ENCODE measurements around the gene POLG. TPM values are rescaled to one million over a fixed set of nuclear protein-coding genes. Genes with fewer than 3 reads are reported as not detected.

POLG gene
- 38.4 TPM for total RNA-seq

GRCh38 chr15:89334510-89335297 lies at the start of gene POLG:
TSS of gene POLG (minus strand) at chr15:89334824. CDS start at chr15:89333754, 1,070 bp downstream.
- peak; percentile 98 for DNase-seq

- DNase-seq, result no peak
These were observed 49.6 kb upstream of the POLG start for GRCh38 chr15:89384176-89384604.

GRCh38 chr15:89383365-89384175 lies 48.9 kb upstream of the POLG start:
- DNase-seq, result peak; percentile 40

DNA sequence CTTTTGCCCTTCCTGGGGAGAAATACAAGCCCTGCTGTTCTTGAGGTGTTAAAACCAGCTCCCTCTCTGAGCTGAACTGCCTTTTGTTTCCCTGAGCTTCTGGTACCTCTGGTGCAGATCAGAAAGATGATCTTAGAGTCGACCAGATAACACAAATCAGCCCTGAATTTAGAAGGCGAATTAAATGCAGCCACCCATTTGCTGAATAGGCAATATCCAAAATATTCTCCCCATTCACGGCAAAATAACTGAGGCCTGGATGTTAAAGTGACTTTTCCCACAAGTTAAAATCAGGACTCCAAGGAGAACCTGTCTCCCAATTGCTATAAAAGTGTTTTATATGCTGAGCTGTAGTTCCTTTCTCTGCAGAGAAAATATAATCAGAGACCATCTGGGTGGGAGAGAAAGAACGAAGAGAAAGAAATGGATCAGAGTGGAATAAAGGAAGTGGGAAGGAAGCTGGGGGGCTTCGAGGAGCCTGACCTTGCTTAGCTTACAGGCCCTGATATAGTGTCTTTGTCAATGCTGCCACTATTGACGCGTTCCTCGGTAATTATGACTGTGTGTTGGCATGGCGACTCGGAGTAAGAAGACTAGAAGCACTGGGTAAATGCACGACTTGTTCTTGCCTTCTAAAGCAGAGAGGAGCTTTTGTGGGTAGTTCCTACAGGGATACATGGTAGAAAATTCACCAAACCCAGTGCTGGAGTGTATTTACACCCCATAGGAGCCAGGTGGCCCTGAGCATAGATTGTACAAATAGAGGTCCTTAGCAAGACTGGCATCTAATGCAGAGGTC lies 47.5 kb upstream of the POLG start:
- no peak for DNase-seq

- no peak for DNase-seq
These were observed 46.7 kb upstream of the POLG start for GRCh38 chr15:89381331-89381730.

GRCh38 chr15:89379818-89380217 lies 45.2 kb upstream of the POLG start:
- DNase-seq, result no peak

DNA sequence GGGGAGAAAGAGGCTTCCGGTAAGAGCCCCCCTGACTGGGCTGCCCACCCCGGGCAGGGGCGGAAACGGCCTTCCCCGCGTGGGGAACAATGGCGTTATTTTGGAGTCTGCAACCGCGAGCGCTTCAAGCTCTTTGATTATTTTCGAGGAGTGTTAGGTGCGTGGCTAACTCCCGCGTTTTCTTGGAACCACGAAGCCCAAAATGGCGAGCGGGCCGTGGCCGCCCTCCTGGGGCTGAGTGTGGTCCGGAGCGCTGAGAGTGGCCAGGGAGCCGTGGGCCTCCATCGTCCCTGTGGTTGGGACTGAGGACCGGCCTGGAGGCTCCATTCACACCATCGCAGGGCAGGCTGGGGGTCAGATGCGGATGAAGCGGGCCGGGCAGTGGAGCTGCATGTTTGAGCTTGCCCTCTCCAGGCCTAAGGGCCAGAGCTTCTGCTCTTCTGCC lies 44.6 kb upstream of the POLG start:
- DNase-seq, result no peak

- peak; percentile 67 for DNase-seq
These were observed 43.9 kb upstream of the POLG start for GRCh38 chr15:89378296-89379151.

DNA sequence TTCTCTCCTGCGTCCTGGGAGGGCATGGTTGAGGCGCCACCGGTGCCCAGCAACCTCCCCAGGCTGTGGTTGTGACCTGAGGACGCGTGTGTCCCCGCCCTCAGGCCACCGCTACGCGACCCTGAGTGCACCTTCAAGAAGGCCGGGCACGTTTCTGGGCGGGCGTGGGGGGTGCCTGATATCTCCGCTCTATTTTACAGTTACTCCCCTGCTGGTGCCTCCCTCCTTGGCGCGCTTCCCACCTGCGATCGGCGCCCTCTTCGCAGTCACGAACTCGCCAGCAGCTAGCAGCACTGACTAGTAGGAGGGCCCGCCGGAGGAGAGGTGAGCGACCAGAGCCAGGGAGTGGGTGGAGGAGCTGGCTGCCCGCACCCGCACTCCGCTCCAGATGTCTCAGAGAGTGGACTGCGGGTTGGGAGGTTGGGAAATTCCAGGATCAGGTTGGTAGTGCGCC lies 43.2 kb upstream of the POLG start:
- DNase-seq, result peak; percentile 67

- DNase-seq, result no peak
These were observed 42.6 kb upstream of the POLG start for GRCh38 chr15:89377024-89377841.

- DNase-seq, result no peak
These were observed 41.8 kb upstream of the POLG start for GRCh38 chr15:89376388-89376787.

DNA sequence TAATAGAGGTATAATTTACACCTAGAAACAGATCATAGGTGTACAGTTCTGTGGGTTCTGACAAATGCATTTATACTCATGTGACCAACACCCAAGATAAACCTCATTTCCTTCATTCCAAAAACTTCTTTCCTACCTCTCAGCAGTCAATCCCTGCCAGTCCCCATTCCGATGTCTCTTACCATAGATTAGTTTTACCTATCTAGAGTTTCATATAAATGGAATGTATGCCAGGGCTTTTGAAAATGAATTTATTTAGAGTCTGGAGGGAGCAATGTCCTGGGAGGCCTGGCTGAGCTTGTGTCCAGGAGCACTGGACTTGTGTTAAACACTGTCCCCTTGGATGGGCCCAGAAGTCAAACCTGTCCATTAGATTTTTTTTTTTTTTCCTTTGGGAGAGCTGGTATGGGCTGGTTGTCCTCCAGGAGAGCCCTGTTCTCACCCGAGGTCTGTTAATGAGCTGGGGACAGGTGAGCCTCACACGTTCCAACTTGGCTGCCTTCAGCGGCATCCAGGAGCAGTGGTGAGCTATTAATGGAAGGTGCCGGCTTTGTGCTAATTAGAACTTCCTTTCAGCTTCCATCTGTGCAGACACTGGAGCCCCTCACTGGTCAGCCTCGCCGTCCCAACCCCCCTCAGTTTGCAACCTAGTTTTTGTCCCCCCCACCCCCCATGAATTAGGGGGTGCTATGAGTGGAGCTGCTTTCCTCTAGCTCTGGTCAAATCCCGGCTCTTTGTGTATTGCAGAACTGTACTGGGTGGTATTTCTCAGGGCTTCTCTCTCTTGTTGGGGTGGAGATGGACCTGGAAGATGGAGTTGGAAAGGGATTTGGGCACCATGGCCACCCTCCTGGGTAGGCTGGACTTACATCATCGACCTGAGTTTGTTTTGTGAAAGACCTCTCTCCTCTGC lies 40.7 kb upstream of the POLG start:
- no peak for DNase-seq

- DNase-seq, result no peak
These were observed 39.7 kb upstream of the POLG start for GRCh38 chr15:89374086-89374981.

DNA sequence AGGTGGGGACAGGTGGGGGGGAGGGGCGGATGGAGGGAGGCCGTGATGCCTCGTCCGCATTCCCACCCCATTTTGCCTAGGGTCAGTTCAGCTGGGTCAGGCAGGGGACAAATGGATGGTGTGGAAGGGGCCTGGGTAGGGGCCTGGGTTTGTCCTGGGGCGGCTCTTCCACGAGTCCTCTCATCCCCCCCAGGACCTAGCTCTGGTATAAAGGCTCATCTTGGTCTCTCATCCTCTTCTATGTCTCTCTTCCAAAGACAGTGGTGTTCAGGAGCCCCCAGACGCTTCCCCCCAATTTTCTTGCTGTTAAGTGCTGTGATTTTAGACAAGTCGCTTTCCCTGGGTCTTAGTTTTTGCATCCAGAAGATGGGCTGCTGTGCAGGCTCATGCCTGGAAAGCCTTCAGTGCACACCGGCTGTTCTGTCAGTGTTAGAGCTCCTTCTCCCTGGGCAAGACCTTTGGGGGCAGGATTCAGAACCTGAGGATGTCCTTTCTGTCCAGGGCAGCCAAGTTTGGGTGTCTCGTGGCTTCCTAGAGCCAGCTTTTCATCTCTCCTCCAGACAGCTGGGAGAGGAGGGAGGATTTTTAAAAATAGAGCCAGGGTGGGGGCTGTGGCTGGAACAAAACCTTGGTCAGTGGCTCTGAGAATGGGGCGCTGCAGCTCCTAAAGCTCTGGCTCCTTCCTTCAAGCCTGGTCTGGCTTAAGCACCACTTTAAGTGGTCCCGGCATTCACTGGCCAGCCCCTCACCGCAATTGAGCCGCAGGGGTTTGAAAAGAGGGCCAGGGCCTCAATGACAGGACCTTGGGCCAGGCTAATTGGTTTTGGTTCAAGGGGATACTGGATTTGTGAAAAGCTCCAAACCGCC lies 37.7 kb upstream of the POLG start:
- no peak for DNase-seq

GRCh38 chr15:89371228-89372044 lies 36.8 kb upstream of the POLG start:
- DNase-seq, result no peak

- no peak for DNase-seq
These were observed 36.3 kb upstream of the POLG start for GRCh38 chr15:89370978-89371227.
